Spinal cord (tissue), 10 donors: ENCODE measurements around the gene RAF1. TPM values are rescaled to one million over a fixed set of nuclear protein-coding genes. Genes with fewer than 3 reads are reported as not detected.
"Not testable (repeated sequence)": the region's sequence is repeated elsewhere in the genome, so short reads cannot be mapped to it uniquely, and the experiment has no call there.

Experiments
- DNase-seq, 6 donors: peaks; one replicate each; pipeline versions ENCODE4 v3.0.0 to v3.0.0-alpha.2; 2013 to 2015; ENCODE audit warnings: low spot score in 6 of 6, low read depth in 4 of 6
- H3K27ac ChIP-seq: one replicate; pipeline ENCODE4 v1.5.1; 2013; ENCODE audit warnings: low read depth, low read length, control low read depth
- H3K27me3 ChIP-seq: one replicate; pipeline ENCODE4 v1.6.1; 2013; ENCODE audit warnings: low read length; ENCODE audit not compliant: control insufficient read depth, insufficient read depth
- H3K36me3 ChIP-seq: one replicate; pipeline ENCODE4 v1.6.1; 2013; ENCODE audit warnings: low read length; ENCODE audit not compliant: control insufficient read depth, insufficient read depth
- H3K4me1 ChIP-seq: one replicate; pipeline ENCODE4 v1.6.1; 2013; ENCODE audit warnings: low read length; ENCODE audit not compliant: control insufficient read depth, insufficient read depth
- H3K4me3 ChIP-seq: one replicate; pipeline ENCODE4 v1.5.1; 2013; ENCODE audit warnings: low read depth, low read length, control low read depth
- H3K9me3 ChIP-seq: one replicate; pipeline ENCODE4 v1.6.1; 2013; ENCODE audit warnings: low read length; ENCODE audit not compliant: control insufficient read depth, insufficient read depth
- WGBS: methylation state at CpG from one replicate; pipeline ENCODE4 v1.1.5; 2013; ENCODE audit warnings: missing lambda C conversion rate; ENCODE audit not compliant: insufficient coverage; 5-methylcytosine and 5-hydroxymethylcytosine counted together
- polyA plus RNA-seq, 2 donors: library from polyadenylated mRNA; unstranded; fragments of 120-200 nt; gene quantifications; one replicate each; pipeline ENCODE4 v1.2.1, GENCODE V29; 2013; ENCODE audit not compliant: insufficient read length in 2 of 2
- small RNA-seq: library from RNA; depleted of rRNA; stranded (forward); fragments of <200 nt; gene quantifications from one replicate; pipeline ENCODE3, GENCODE V24; 2014; ENCODE audit warnings: low replicate concordance
- total RNA-seq, 2 donors: library from RNA; depleted of rRNA in 1 of 2; stranded (reverse); fragments of 120-200 nt in 1 of 2; fragments of >200 nt in 1 of 2; gene quantifications; one replicate each; pipeline versions ENCODE4 v1.2.3 to v1.2.4, GENCODE V29; 2013 to 2014
- donor health status: healthy.

Gene RAF1
- total and polyA plus RNA-seq, 4 donors = 109 to 135 (median 121) TPM

DNA sequence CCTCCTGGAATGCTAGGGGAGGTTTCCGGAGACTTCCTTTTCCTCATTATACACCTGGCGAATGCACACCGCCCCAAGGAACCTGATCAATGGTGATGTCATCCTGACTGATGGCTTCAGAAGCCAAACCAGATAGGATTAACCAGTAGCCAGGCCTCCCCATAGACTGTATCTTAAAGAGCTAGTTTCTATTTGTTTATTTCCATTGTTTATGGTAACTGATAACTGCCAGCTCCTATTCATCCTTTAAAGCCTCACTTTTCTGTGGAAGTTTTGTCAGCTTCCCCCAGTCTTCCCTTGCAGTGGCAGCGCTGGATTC lies 118.5 kb downstream of the RAF1 start, which contains the start of gene MKRN2OS:
Gene MKRN2OS (minus strand): TSS at position 27 of the 319 bp plus-strand sequence. CDS start 35 bp downstream, outside the sequence.
- no CpG with 5 or more reads among the region's 4 CpGs for WGBS
- no peaks in the 10 kb centered on the region for H3K4me1 ChIP-seq
- no peak within 1 kb of the TSS for H3K27ac ChIP-seq
- no peaks in the 10 kb centered on the region for H3K27me3 ChIP-seq
- DNase-seq = peak in 1 of 6 donors; percentile 11
- H3K9me3 ChIP-seq = no peaks in the 10 kb centered on the region
- no peak within 1 kb of the TSS for H3K4me3 ChIP-seq
- peaks cover 2% of the 10 kb centered on the region for H3K36me3 ChIP-seq

DNA sequence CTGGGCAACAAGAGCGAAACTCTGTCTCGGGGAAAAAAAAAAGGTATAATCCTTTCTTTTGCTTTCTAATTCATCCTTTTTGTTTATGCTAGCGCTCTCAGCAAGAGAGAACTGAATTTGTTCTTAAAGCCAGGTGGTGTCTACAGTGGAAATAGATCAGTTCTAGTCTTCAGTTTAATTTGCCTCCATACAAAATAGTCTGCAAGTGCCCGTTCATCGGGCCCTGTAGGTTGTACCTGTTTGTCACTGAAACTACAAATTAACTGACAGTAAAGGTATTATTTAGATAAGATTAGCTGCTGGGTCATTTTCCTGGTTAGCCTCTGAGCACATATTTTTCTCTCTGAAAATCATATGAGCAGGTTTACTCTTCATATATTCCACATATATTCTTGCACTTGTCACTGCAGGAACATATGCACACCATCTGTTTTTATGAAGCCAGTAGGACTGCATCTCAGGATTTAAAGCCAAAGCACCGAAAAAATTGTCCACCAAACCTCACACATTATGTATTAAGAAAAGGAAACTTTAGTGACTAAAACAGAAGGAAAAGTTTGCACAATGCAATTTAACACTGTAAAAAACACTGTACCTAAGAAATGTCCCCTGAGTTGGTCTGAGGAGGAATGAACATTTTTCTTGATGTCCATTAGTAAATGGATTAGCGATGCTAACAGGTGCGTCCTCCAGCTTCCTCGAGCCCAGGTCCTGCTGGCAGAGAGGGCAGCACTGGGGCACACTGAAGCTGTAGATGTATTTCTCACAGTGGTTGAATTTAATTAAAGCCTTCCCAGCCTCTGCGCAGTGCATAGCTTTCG lies 119.1 kb downstream of the RAF1 start:
- Histone ChIP-seq H3K4me3 (no peak overlapping the region), H3K27ac (no peak overlapping the region), H3K36me3 (peaks cover 7% of the 10 kb centered on the region), H3K4me1 (no peaks in the 10 kb centered on the region), H3K9me3 (no peaks in the 10 kb centered on the region), H3K27me3 (no peaks in the 10 kb centered on the region)
- peak in 2 of 6 donors; percentile 32 to 64 for DNase-seq
- WGBS = 53% methylated on average over 3 of the region's 11 CpGs

- not testable (repeated sequence) for H3K9me3 ChIP-seq, H3K4me3 ChIP-seq, H3K27ac ChIP-seq, H3K4me1 ChIP-seq, H3K36me3 ChIP-seq, DNase-seq, H3K27me3 ChIP-seq
- 100% methylated on average over 3 of the region's 12 CpGs for WGBS
Measured at GRCh38 chr3:12543497-12543896, 120.4 kb downstream of the RAF1 start.

DNA sequence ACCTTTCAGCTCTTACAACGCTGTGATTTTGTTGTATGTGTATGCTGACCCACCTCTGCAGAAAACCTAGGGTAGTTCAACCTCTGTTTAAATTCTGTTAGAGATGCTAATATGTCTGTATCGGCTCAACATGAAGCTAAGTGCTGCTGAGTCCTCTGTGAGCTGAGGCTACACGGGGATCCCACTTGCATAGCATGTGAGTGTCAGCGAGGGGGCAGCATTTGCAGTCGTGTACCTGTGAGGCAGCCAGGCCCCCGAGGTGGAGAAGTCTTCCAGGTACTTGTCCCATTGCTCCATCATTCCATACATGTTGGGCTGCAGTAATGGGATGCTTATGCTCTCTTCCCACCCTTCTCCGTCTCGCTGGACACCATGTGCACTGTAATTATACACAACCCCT lies 122.3 kb downstream of the RAF1 start:
- H3K36me3 ChIP-seq = peaks cover 10% of the 10 kb centered on the region
- H3K4me3 ChIP-seq = no peak overlapping the region
- no peak overlapping the region for H3K27ac ChIP-seq
- WGBS = 70% methylated on average over 5 of the region's 8 CpGs
- no peaks in the 10 kb centered on the region for H3K27me3 ChIP-seq
- no peak for DNase-seq
- no peaks in the 10 kb centered on the region for H3K4me1 ChIP-seq
- H3K9me3 ChIP-seq = no peaks in the 10 kb centered on the region

GRCh38 chr3:12536423-12536822 lies 127.5 kb downstream of the RAF1 start:
- DNase-seq = peak in 2 of 6 donors; percentile 11 to 45
- 79% methylated on average over 4 of the region's 6 CpGs for WGBS
- Histone ChIP-seq H3K9me3 (no peaks in the 10 kb centered on the region), H3K27ac (no peak overlapping the region), H3K36me3 (peaks cover 23% of the 10 kb centered on the region), H3K4me1 (no peaks in the 10 kb centered on the region), H3K27me3 (no peaks in the 10 kb centered on the region), H3K4me3 (no peak overlapping the region)

Small RNAs within 50 kb of the gene (small RNA-seq; reads per million reads assigned to genes)
- gene CRIP1P1 (not detected), gene RF00017 (not detected)

Other genes with a start within 250 kb of the RAF1 start
- 10 to 100 TPM; 23.7 to 23.9 TPM for gene TSEN2, start 179.6 kb downstream of the RAF1 start, total RNA-seq
- 10 to 100 TPM; 19.7 to 27.2 TPM for gene TSEN2, start 179.6 kb downstream of the RAF1 start, polyA plus RNA-seq
- gene MKRN2OS, start 118.6 kb downstream of the RAF1 start, total RNA-seq = under 1 TPM in 1 of 2 donors, not detected in 1; 0.20 TPM
- 1 to 10 TPM; 1.4 to 3.6 TPM for gene MKRN2OS, start 118.6 kb downstream of the RAF1 start, polyA plus RNA-seq
- gene MKRN2, start 107.0 kb downstream of the RAF1 start, total RNA-seq = 10 to 100 TPM; 32.1 to 34.1 TPM
- 10 to 100 TPM; 31.5 to 32.1 TPM for gene MKRN2, start 107.0 kb downstream of the RAF1 start, polyA plus RNA-seq
- under 1 TPM; 0.20 to 0.50 TPM for gene TMEM40, start 95.1 kb upstream of the RAF1 start, total RNA-seq
- under 1 TPM in 1 of 2 donors, not detected in 1; 0.44 TPM for gene TMEM40, start 95.1 kb upstream of the RAF1 start, polyA plus RNA-seq
- gene CAND2, start 132.6 kb upstream of the RAF1 start, total RNA-seq = 10 to 100 TPM; 10.3 TPM
- gene CAND2, start 132.6 kb upstream of the RAF1 start, polyA plus RNA-seq = 10 to 100 TPM; 16.3 to 21.2 TPM
- gene RPL32, start 177.4 kb upstream of the RAF1 start, total RNA-seq = 1,000 to 10,000 TPM; 1,237 to 2,331 TPM
- 1,000 to 10,000 TPM; 1,615 to 1,654 TPM for gene RPL32, start 177.4 kb upstream of the RAF1 start, polyA plus RNA-seq